HG03342 (cell line): ENCODE measurements around the gene FNDC3B.

ENCODE experiments used
- ATAC-seq: cut with Tn5 transposase; IDR thresholded peaks from one replicate; pipeline ENCODE4 v1.9.1; 2021; ENCODE audit warnings: mild to moderate bottlenecking, moderate library complexity; ENCODE audit not compliant: unreplicated experiment

The FNDC3B gene

DNA sequence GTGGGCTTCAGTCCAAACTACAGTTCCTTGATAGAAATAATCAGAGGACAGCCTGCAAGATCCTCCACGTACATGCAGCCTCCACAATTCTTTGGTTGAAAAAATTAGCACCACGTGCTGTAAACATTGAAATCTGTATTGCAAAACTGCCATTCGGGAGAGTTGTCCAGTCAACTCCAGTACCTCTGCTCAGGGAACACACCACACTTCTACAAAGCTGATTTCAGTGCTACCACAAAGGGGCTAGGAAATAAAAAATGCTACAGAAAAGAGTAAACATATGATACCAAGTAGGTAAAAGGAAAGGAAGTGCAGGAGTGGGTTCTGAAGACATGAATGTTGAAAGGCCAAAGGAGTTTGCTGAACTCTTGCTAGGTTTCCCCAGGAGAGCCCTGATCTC is 368.5 kb downstream of the FNDC3B start:
- ATAC-seq: no peak

DNA sequence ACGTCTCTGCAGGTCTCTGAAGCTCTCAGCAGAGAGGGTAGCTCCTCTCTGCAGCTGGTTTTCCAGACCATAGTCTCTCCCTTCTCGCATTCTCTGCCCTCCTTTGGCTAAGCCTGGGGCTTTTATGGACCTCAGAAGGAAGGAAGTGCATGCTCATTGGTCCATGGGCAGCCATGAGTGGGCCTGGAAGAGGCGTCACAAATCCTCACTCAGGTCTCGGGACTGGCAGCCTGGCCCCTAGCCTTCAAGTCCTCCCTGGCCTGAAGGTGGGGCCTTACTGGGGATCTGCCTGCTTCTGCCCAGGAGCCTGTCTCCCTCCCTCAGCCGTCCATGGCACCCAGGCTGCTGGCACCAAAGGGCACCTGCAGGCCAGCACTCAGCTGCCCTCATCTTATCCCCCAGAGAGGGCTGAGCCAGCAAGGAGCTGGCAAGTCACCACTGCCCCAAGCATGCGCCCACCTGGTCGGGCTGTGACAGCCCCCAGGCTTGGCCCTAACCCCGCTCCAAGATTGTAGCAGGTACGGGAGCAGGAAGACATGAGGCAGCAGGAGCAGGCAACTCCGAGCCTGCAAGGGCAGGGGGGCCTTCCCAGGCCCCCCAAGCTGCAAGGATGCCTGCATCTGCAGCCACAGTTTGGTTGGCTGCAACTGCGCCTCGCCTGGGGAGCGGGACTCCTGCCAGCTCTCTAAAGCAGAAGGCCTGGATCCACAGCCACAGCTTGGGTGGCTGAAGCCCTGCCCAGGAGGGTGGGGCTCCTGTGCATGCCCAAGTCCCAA is 371.5 kb downstream of the FNDC3B start:
- no peak for ATAC-seq

DNA sequence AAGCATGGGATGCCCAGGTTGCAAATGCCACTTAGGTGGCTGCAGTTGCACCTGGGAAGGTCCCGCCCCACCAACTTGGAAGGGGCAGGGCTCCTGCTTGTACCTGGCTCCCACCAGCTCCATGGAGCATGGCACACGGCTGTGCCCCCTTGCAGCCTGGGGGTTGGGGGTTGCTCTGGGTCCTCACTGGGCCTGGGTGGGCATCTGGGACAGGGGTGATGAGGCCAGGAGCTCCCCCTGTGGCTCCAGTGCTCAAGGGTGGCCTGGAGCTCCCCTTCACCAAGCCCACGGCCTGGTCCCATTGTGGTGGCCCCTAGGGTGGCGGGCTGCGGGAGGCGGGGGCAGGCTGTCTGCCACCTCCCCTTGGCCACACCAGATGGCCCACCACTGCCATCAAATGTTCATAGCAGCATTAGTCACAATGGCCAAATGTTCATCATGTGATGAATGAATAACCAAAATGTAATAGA is 372.1 kb downstream of the FNDC3B start:
- no peak for ATAC-seq

DNA sequence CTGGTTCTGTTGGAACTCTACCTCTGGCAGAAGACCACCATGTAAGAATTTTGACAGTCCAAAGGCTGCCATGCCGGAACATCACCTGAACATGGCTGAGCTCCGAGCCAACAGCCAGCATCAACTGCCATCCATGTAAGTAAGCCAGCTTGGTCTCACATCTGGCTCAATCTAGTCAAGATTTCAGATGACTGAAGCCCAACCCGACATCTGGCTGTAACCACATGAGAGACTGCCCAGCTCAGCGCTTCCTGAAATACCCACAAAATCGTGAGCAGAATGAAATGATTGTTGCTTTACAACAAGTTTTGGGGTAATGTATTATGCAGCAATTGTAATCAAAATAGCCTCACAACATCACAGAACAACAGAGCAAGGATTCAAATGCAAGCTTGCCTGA is 375.9 kb downstream of the FNDC3B start:
- ATAC-seq: no peak

DNA sequence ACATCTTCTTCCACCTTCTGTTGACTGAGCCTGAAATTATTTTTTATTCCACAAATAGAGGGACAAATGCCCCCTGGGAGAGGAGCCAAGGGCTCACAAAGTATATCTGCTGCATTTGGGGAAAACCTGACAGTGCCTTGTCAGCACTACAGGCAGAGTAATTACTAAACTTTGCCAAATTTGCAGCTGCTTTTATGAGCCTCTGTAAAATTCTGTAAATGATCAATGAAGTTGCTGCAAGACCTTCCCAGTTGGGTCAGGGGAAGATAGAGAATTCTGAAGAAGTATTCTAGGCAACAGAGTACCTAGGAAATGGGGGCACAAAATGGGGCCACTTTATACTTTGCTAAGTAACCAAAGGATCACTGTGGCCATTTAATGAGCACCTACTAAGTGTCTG is 398.3 kb downstream of the FNDC3B start:
- no peak for ATAC-seq

DNA sequence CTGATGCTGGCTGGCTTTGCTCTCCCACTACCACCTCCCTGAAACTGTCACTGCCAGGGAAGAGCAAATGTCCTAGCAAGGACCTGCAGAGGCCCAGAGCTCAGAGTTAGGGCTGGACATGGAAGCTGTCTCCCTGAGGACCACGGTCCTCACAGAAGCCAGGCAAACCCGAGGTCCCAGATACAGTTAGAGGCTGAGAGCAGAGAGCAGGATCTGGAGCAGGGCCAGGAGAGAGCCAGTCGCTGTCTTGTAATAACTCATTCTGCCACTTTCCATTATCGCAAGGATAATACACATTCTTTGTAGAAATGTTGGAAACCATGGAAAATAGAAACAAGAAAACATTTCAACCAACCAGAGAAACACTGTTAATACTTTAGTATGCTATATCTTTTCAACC is 398.8 kb downstream of the FNDC3B start:
- no peak for ATAC-seq

DNA sequence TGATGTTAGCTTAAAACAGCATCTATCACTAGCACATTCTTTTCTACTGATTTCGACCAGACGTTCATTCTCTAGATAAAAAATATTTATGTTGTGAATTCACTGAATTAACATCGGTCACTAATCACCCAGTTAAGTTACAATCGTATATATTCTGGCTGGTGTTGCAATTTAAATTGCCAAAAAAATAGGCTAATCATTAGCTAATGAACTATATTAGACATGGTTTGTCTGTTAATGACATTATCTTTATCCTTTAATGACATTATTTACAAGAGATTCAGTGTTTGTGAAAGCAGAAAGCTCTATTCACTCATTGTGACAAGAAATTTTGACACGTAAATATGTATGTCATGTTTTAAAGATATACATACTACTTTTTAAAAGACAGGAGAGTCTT is 402.2 kb downstream of the FNDC3B start:
- no peak for ATAC-seq

DNA sequence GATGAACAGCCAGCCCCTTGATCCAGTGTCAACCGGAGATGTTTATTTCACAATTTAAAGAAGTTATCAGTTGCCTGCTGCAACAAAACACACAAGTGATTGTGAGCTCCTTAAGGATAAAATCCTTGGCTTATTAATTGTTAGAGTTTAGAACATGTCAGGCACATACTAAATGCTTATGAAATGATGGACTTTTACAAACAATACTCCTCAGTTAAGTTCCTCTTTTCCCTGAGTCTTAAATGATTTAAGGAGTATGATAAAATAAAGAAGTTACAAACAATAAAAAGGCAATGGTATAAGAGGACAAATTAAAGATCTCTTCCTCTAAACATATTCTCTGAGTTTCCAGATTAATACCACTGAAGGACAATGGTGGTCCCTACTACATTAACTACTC is 403.2 kb downstream of the FNDC3B start:
- ATAC-seq: no peak

DNA sequence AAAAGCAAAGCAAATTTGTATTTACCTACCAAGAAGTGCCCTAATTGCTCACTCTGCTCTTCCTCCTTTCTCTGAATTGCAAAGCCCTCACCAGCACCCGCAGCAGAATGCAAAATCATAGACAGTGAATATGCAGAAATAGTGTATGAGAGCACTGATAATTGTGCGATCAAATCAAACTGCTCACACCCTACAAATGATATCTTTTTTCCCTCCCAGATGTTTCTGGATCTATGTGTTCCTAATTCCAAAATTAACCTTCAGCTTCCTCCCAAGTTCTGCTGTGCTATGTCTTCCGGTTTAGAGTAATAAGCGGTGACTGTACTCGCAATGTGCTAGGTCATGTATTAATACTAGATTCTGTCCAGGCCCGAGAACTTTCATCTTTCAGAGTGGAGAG is 405.4 kb downstream of the FNDC3B start:
- ATAC-seq: no peak

DNA sequence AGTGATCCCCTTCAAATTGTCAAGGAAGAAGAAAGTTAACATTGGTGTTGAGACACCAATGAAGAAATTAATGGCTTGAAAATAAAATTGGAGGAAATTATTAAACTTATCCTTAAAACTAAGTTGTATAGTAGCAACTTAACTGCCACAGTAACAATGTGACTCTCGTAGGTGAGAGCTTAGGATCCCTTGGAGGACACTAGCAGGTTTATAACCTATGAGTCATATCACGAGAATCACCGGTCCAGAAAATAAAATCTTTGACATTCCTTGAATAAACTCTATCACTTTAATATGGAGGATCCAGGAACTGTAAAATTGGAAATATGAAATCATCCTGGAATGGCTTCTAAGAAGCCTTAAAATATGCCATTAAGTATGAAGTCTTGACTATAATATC is 406.8 kb downstream of the FNDC3B start:
- ATAC-seq: no peak

DNA sequence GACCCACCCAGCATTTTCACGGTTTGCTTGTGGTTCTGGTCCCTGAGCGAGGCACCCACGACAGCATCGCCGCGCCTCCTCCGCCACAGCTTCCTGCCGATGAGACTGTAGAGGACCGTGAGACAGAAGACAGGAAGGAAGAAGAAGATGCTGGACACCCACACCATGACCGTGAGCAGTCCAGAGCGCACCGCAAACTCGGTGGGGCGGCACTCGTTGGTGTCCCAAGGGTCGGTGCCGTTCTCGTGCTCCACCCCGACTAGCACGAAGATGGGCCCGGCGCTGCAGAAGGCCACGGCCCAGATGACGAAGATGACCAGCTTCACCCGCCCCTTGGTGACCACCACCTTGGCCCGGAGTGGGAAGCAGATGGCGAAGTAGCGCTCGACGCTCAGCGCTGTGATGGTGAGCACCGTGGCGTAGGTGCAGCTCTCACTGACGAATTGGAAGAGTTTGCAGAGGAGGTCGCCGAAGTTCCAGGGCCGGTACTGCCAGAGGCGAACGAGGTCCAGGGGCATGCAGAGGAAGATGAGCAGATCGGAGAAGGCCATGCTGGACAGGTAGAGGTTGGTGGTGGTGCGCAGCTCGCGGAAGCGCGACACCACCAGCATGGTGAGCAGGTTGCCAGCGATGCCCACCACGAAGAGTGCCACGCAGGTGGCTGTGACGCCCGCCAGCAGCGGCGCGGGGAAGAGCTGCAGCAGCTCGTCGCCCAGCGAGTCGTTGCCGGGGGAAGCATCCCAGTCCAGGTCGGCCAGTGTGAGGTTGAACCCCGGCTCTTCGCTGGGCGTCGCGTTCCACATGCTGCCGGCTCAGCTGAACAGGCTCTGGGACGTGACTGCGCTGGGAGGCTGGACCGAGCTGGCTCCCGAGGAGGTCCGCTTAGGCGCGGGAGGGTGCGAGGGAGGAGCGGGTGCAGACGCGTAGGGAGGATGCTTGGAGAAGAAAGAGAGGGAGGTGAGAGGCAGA is 408.5 kb downstream of the FNDC3B start, which contains the start of gene GHSR:
Gene GHSR, minus strand, starts transcription at position 846 of the 969 bp plus-strand sequence. Its CDS starts 43 bp downstream, at position 803.
- ATAC-seq: no peak

DNA sequence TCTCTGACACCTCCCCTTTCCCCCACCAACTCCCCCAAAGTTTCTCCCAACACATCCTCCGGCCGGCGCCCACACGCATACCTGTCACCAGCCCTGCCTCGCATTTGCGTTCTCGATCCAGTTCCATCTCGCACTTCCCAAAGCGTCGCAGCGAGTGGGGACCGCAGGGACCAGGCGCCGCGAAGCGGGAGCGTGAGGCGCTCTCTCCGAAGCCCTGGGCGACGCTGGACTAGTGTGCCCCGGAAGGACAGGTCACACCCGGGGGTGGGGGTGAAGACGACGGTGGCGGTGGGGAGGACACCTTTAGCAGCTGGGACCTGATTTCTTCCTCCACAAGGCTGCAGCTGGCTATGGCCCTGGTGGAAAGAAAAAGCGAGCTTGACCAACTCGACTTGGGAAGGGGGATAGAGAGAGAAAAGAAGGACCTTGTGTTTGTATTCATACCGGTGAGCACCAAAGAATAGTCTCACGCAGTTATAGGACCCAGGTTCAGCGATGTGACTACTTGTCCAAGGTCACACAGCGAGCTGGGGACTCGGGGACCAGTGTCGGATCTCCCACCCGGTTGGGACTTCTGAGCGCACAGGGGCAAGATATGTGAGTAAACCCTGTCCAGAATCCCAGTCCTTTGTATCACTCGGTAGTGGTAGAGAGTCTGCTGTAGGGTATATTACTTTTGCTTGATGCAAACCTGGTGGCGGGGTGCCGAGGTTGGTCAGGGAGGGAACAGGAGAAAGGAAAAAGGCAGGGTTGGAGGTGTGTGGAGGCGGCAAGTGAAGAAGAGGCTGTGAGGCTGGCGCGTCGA is 409.5 kb downstream of the FNDC3B start:
- no peak for ATAC-seq

DNA sequence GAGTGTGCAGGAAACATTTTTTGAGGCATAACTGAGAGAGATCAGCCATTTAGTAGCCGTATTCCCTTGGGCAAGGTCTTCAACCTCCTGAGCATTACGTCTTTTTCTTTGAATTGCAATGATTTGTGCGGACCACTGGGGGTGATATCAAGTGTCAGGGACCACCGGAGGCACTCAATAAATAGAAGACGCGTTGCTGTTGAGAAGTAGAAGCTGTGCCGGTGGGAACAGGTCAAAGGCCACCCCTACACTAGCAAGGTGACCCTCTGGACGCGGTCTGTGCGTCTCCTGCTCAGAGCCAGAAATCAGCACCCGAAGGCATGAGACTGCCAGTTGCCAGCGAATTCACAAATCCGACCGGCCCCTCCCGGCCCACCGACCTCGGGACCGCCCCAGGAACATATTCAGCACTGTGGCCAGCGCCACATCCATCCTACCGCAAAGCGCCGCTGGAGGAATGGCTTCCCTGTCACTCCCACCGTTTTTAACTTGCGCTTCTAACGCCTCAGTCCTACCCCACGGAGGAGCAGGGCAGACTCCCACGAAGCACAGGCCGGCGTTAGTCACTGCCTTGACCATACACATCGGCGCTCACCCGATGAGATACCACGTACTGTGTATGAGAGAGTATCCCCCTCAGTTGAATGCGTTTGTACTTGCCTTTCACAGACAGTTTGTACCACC is 410.2 kb downstream of the FNDC3B start:
- ATAC-seq: no peak
